Calu3 (cell line): ENCODE results near the gene ADARB1. TPM values are rescaled to one million over a fixed set of nuclear protein-coding genes. Genes with fewer than 3 reads are reported as not detected.

Experiments used
- BruUV-seq: library from RNA; stranded (reverse); fragments of 400-500 nt; replicated peaks from 2 replicates; lab custom pipeline; 2021; lab: Mats Ljungman, UMichigan
- CTCF ChIA-PET: fragments of 300-600 bp; sonication (Branson Sonifier 250); formaldehyde crosslinking; loops from one replicate; lab custom pipeline; 2022; ENCODE audit warnings: antibody characterized with exemption; lab: Charles Lee
- DNase-seq: peaks from one replicate; pipeline ENCODE4 v3.0.0; 2022
- H3K27ac Mint-ChIP-seq: one replicate; pipeline ENCODE4 v1.8.0; 2022; ENCODE audit warnings: mixed read lengths; ENCODE audit not compliant: unreplicated experiment
- H3K27me3 Mint-ChIP-seq: one replicate; pipeline ENCODE4 v1.8.0; 2022; ENCODE audit warnings: mixed read lengths; ENCODE audit not compliant: unreplicated experiment
- H3K36me3 Mint-ChIP-seq: one replicate; pipeline ENCODE4 v1.8.0; 2022; ENCODE audit warnings: mild to moderate bottlenecking, moderate library complexity, mixed read lengths; ENCODE audit not compliant: insufficient read depth, unreplicated experiment
- H3K4me1 Mint-ChIP-seq: one replicate; pipeline ENCODE4 v1.8.0; 2022; ENCODE audit warnings: mild to moderate bottlenecking, low read depth, mixed read lengths; ENCODE audit not compliant: unreplicated experiment
- H3K4me3 Mint-ChIP-seq: one replicate; pipeline ENCODE4 v1.8.0; 2022; ENCODE audit warnings: mild to moderate bottlenecking, low read depth, moderate library complexity, mixed read lengths; ENCODE audit not compliant: unreplicated experiment
- H3K9me3 Mint-ChIP-seq: one replicate; pipeline ENCODE4 v1.8.0; 2022; ENCODE audit warnings: low read depth, mixed read lengths; ENCODE audit not compliant: unreplicated experiment
- CTCF ChIP-seq: fragments of 200-600 bp; IDR thresholded peaks from one replicate; pipeline ENCODE4 v1.8.0; 2022; ENCODE audit warnings: antibody characterized with exemption; ENCODE audit not compliant: unreplicated experiment
- intact Hi-C: fragments of 100-400 bp; cut with micrococcal nuclease; formaldehyde crosslinking; loops from one replicate; pipeline ENCODE4 v1.10.0; 2022; ENCODE audit not compliant: unreplicated experiment
- total RNA-seq: library from RNA; stranded (reverse); gene quantifications from 2 replicates; pipeline ENCODE4 v1.2.3, GENCODE V29; 2022

ADARB1 gene
- total RNA-seq, 1 experiment from 2014 or later, result 2.8 TPM

GRCh38 chr21:45207839-45208626 lies 133.7 kb downstream of the ADARB1 start:
- Mint-ChIP-seq H3K4me3 (no peak overlapping the region), H3K9me3 (no peaks in the 10 kb centered on the region), H3K4me1 (no peaks in the 10 kb centered on the region), H3K36me3 (no peaks in the 10 kb centered on the region), H3K27me3 (peaks cover 53% of the 10 kb centered on the region), H3K27ac (no peak overlapping the region)
- CTCF ChIA-PET, result no interaction called here
- no peak for DNase-seq
- intact Hi-C loops, result no loop called here
- no peak for TF ChIP-seq CTCF
- no TSS peak for BruUV-seq

GRCh38 chr21:45208627-45208951 lies 134.2 kb downstream of the ADARB1 start:
- no peak for TF ChIP-seq CTCF
- BruUV-seq, result no TSS peak
- Mint-ChIP-seq H3K4me3 (no peak overlapping the region), H3K4me1 (no peaks in the 10 kb centered on the region), H3K27me3 (peaks cover 47% of the 10 kb centered on the region), H3K9me3 (no peaks in the 10 kb centered on the region), H3K36me3 (no peaks in the 10 kb centered on the region), H3K27ac (no peak overlapping the region)
- no peak for DNase-seq
- intact Hi-C loops, result no loop called here
- CTCF ChIA-PET, result no interaction called here

GRCh38 chr21:45209046-45209445 lies 134.7 kb downstream of the ADARB1 start:
- H3K4me1 Mint-ChIP-seq, result no peaks in the 10 kb centered on the region
- no peaks in the 10 kb centered on the region for H3K36me3 Mint-ChIP-seq
- no peak overlapping the region for H3K4me3 Mint-ChIP-seq
- CTCF ChIA-PET, result no interaction called here
- no peak for DNase-seq
- no peaks in the 10 kb centered on the region for H3K9me3 Mint-ChIP-seq
- peaks cover 44% of the 10 kb centered on the region for H3K27me3 Mint-ChIP-seq
- BruUV-seq, result no TSS peak
- H3K27ac Mint-ChIP-seq, result no peak overlapping the region
- intact Hi-C loops, result no loop called here
- no peak for TF ChIP-seq CTCF

- CTCF ChIA-PET, result no interaction called here
These were observed 135.4 kb downstream of the ADARB1 start for GRCh38 chr21:45209685-45210284.

More at GRCh38 chr21:45209685-45210284, 135.4 kb downstream of the ADARB1 start:
- DNase-seq, result no peak
- no peak overlapping the region for H3K4me3 Mint-ChIP-seq
- H3K9me3 Mint-ChIP-seq, result no peaks in the 10 kb centered on the region
- H3K4me1 Mint-ChIP-seq, result no peaks in the 10 kb centered on the region
- no peak for TF ChIP-seq CTCF
- BruUV-seq, result no TSS peak
- peaks cover 44% of the 10 kb centered on the region for H3K27me3 Mint-ChIP-seq
- H3K36me3 Mint-ChIP-seq, result no peaks in the 10 kb centered on the region
- intact Hi-C loops, result no loop called here
- no peak overlapping the region for H3K27ac Mint-ChIP-seq
